BLaER1 (cell line): ENCODE data around the gene DBH.

Experiments used
- H3K27ac ChIP-seq: shearing (Covaris generic); formaldehyde crosslinking; 2 replicates; pipeline ENCODE4 v1.8.1; 2022
- H3K27me3 ChIP-seq: shearing (Covaris generic); formaldehyde crosslinking; 2 replicates; pipeline ENCODE4 v1.8.1; 2022
- H3K36me3 ChIP-seq: shearing (Covaris generic); formaldehyde crosslinking; 2 replicates; pipeline ENCODE4 v1.8.1; 2022
- H3K4me1 ChIP-seq: shearing (Covaris generic); formaldehyde crosslinking; 2 replicates; pipeline ENCODE4 v1.8.1; 2022
- H3K4me2 ChIP-seq: shearing (Covaris generic); formaldehyde crosslinking; 2 replicates; pipeline ENCODE4 v1.8.1; 2022
- H3K4me3 ChIP-seq: shearing (Covaris generic); formaldehyde crosslinking; 2 replicates; pipeline ENCODE4 v1.8.1; 2022
- H3K9ac ChIP-seq: shearing (Covaris generic); formaldehyde crosslinking; 2 replicates; pipeline ENCODE4 v1.8.1; 2022
- H3K9me3 ChIP-seq: shearing (Covaris generic); formaldehyde crosslinking; 2 replicates; pipeline ENCODE4 v1.8.1; 2022
- H4K20me1 ChIP-seq: shearing (Covaris generic); formaldehyde crosslinking; 2 replicates; pipeline ENCODE4 v1.8.1; 2022
- Cebpa-rat ChIP-seq: shearing (Covaris generic); IDR thresholded peaks from 2 replicates; pipeline ENCODE4 v1.8.1; 2022

The DBH gene

GRCh38 chr9:133609311-133610098, 26.7 kb upstream of the DBH start, which contains the start of gene FAM163B:
FAM163B (minus strand) TSS chr9:133609389; CDS start chr9:133580223, 29,166 bp downstream.
- Histone ChIP-seq H3K4me2 (peak within 1 kb of the TSS; percentile 19; the same call in 1 of the 2 replicates), H3K27ac (no peak within 1 kb of the TSS), H3K36me3 (no peaks in the 10 kb centered on the region), H3K9me3 (no peaks in the 10 kb centered on the region), H3K9ac (no peak within 1 kb of the TSS), H3K27me3 (peaks cover 54% of the 10 kb centered on the region), H3K4me1 (peaks cover 21% of the 10 kb centered on the region), H3K4me3 (no peak within 1 kb of the TSS), H4K20me1 (no peaks in the 10 kb centered on the region)
- no peak for TF ChIP-seq Cebpa-rat

DNA sequence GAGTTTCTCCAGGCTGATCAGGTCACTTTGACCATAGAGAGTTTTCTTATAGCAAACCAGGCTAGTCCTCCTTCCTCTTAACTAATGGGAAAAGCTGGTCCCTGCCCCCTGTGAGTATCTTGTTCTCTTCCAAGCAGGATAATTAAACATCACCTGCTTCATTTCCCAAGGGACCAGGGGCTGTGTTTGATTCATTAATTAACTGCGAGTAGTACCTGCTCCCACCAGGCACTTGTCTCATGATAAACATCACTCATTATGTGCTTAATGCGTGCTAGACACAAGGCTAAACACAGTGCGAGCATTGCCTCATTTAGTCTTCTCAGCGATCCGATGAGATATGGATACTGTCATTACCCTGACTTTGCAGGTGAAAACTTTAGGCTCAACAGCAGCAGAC, 25.3 kb upstream of the DBH start:
- H3K27me3 ChIP-seq = peaks cover 54% of the 10 kb centered on the region
- no peaks in the 10 kb centered on the region for H3K36me3 ChIP-seq
- H3K4me3 ChIP-seq = no peak overlapping the region
- no peak overlapping the region for H3K27ac ChIP-seq
- H4K20me1 ChIP-seq = no peaks in the 10 kb centered on the region
- H3K4me2 ChIP-seq = no peak overlapping the region
- no peak for TF ChIP-seq Cebpa-rat
- peaks cover 8% of the 10 kb centered on the region for H3K4me1 ChIP-seq
- H3K9me3 ChIP-seq = no peaks in the 10 kb centered on the region
- no peak overlapping the region for H3K9ac ChIP-seq

DNA sequence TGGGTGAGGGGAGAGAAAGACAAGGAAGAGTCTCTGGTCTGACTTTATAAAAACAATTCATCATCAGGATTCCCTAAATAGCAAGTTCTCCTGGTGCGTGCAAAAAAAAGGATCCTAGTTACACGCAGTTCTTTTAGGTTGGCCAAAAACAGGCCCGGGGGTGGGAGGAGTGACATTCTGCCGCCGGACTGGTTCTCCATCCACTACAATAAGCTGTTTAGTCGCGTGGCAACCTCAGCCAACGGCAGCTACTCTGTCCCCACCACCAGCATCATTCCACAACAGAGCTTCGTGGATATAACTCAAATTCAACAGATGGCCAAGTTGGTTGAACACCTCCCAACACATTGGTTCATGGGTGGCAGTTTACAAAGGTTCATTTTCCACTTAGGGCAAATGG, 24.1 kb upstream of the DBH start:
- Histone ChIP-seq H3K36me3 (no peaks in the 10 kb centered on the region), H3K4me3 (no peak overlapping the region), H3K4me2 (no peak overlapping the region), H3K27ac (no peak overlapping the region), H3K4me1 (no peaks in the 10 kb centered on the region), H3K9ac (no peak overlapping the region), H3K9me3 (no peaks in the 10 kb centered on the region), H3K27me3 (peaks cover 42% of the 10 kb centered on the region), H4K20me1 (no peaks in the 10 kb centered on the region)
- no peak for TF ChIP-seq Cebpa-rat

DNA sequence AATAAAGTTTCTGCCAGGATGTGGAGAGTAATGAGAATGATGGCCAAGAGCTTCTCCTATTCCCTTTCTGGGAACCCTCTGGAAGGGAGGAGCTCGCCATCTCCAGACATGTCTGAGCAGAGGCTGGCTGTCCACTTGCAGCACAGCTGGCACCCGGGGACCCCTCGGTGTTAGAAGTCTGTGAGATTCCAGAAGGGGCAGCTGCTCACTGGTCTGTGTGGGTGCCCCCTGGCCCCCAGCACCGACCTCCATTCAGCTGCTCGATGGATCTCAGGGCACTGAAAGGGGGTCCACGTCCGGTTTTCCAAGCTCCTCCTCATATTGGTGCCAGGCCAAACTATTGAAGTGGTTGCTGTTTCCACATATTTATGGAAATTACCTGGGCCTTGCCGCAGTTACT, 23.3 kb upstream of the DBH start:
- Histone ChIP-seq H4K20me1 (no peaks in the 10 kb centered on the region), H3K4me2 (no peak overlapping the region), H3K27me3 (peaks cover 35% of the 10 kb centered on the region), H3K4me3 (no peak overlapping the region), H3K27ac (no peak overlapping the region), H3K36me3 (no peaks in the 10 kb centered on the region), H3K4me1 (peaks cover 7% of the 10 kb centered on the region), H3K9ac (no peak overlapping the region), H3K9me3 (no peaks in the 10 kb centered on the region)
- TF ChIP-seq Cebpa-rat = no peak

GRCh38 chr9:133613432-133613831, 22.7 kb upstream of the DBH start:
- Histone ChIP-seq H3K27me3 (peaks cover 28% of the 10 kb centered on the region), H3K9me3 (no peaks in the 10 kb centered on the region)
- TF ChIP-seq Cebpa-rat = no peak

DNA sequence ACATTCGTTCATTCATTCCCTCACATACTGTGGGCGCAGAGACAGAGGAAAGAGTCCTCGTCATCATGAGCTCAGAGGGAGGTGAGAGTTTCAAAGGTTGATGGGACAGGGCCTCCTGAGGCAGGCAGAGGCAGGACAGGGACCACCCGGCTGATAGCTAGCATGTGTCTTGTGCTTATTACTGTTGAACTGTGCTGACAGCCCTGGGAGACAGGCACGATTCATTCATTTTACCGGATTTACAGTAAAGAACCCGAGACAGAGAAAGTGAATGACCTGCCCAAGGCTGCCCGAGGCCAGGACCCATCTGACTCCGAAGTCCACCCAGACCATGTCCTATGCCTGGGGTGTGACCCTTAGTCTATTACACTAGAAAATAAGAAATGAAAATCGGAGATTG, 22.1 kb upstream of the DBH start:
- Histone ChIP-seq H4K20me1 (no peaks in the 10 kb centered on the region), H3K9ac (no peak overlapping the region), H3K27ac (no peak overlapping the region), H3K4me1 (peaks cover 18% of the 10 kb centered on the region), H3K9me3 (no peaks in the 10 kb centered on the region), H3K36me3 (no peaks in the 10 kb centered on the region), H3K4me3 (no peak overlapping the region), H3K27me3 (peaks cover 22% of the 10 kb centered on the region), H3K4me2 (no peak overlapping the region)
- no peak for TF ChIP-seq Cebpa-rat

More at GRCh38 chr9:133613432-133613831, 22.7 kb upstream of the DBH start:
- H4K20me1 ChIP-seq = no peaks in the 10 kb centered on the region
- H3K9ac ChIP-seq = no peak overlapping the region
- H3K27ac ChIP-seq = no peak overlapping the region
- no peak overlapping the region for H3K4me3 ChIP-seq
- peaks cover 11% of the 10 kb centered on the region for H3K4me1 ChIP-seq
- H3K4me2 ChIP-seq = no peak overlapping the region
- no peaks in the 10 kb centered on the region for H3K36me3 ChIP-seq

- Histone ChIP-seq H3K27ac (no peak overlapping the region), H3K4me2 (no peak overlapping the region), H3K4me3 (no peak overlapping the region), H3K36me3 (no peaks in the 10 kb centered on the region), H3K9me3 (no peaks in the 10 kb centered on the region), H4K20me1 (no peaks in the 10 kb centered on the region), H3K27me3 (peaks cover 16% of the 10 kb centered on the region), H3K9ac (no peak overlapping the region), H3K4me1 (peaks cover 24% of the 10 kb centered on the region)
- no peak for TF ChIP-seq Cebpa-rat
These were observed 21.5 kb upstream of the DBH start for GRCh38 chr9:133614678-133615077.

GRCh38 chr9:133615186-133615585, 21.0 kb upstream of the DBH start:
- Histone ChIP-seq H3K9ac (no peak overlapping the region), H3K27me3 (peaks cover 12% of the 10 kb centered on the region; the same call in 1 of the 2 replicates), H3K27ac (no peak overlapping the region), H3K4me2 (no peak overlapping the region), H3K4me1 (peaks cover 29% of the 10 kb centered on the region), H4K20me1 (no peaks in the 10 kb centered on the region), H3K9me3 (no peaks in the 10 kb centered on the region), H3K36me3 (no peaks in the 10 kb centered on the region), H3K4me3 (no peak overlapping the region)
- TF ChIP-seq Cebpa-rat = no peak

DNA sequence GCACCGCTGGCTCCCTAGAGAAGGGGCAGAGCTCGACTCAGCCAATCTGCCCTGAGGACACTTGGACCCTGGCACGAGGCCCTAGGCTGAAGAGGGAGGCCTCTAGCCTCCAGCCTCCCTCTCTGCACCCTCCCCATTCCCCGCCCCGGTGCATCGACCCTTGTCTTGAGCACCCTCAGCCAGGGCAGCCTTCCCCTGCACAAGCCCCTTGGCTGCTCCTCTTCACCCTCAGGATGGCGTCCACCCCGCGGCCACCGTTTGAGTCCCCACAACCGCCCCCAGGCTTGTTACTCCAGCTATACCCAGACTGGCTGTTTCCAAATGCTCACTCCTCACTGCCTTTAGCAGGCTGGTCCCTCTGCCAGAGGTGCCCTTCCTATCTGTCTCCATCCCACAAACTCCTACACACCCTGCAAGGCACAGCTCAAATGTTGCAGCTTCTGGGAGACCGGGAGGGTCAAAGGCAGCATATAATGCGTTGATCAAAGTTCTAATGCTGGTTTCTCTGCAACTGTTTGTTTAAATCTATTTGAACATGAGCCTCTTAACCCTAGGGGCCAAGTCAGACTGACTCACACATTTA, 20.5 kb upstream of the DBH start:
- Histone ChIP-seq H3K36me3 (no peaks in the 10 kb centered on the region), H3K9ac (no peak overlapping the region), H3K4me3 (no peak overlapping the region), H3K4me2 (no peak overlapping the region), H3K4me1 (peaks cover 34% of the 10 kb centered on the region), H3K9me3 (no peaks in the 10 kb centered on the region), H3K27ac (no peak overlapping the region), H3K27me3 (peaks cover 12% of the 10 kb centered on the region; the same call in 1 of the 2 replicates), H4K20me1 (no peaks in the 10 kb centered on the region)
- TF ChIP-seq Cebpa-rat = no peak

DNA sequence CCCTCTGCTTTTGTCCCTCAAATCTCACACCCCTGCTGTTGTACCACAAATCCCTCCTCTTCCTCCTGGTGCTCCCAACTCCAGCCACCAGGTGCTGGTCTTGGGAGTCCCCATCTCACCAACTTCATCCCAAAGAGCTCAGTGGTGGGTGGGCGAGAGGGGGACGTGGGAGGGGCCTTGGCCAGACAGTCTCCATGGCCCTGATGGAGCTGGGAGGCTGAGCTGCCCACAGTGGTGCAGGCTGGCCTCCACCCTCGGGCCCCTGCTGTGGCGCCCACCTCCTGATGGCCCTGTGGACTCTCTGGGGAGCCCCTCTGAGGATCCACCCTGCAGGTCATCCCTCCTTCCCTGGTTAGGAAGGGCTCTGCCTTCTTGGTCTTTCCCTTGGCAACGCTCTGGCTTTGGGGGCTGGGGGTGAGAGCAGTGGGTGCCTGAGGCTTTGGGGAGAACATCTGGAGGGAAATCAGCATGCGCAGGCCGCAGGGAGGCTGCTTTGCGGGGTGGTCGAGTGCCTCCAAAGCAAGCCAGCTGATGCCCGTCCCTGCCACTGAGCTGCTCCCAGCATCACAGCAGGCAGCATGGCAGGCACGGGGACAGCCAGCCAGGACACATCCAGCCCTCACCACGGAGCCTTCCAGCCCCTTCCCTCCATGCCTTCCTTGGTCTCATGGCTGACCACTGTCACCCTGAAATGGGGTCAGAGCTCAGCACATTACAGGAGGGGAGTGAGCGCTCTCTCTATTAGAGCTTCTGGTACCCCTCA, 19.3 kb upstream of the DBH start:
- no peak overlapping the region for H3K9ac ChIP-seq
- TF ChIP-seq Cebpa-rat = no peak
- H3K36me3 ChIP-seq = no peaks in the 10 kb centered on the region
- no peaks in the 10 kb centered on the region for H3K9me3 ChIP-seq
- no peak overlapping the region for H3K4me2 ChIP-seq
- H4K20me1 ChIP-seq = no peaks in the 10 kb centered on the region
- H3K27ac ChIP-seq = no peak overlapping the region
- no peak overlapping the region for H3K4me3 ChIP-seq
- peaks cover 41% of the 10 kb centered on the region for H3K4me1 ChIP-seq
- H3K27me3 ChIP-seq = peaks cover 7% of the 10 kb centered on the region; the same call in 1 of the 2 replicates
